ENCODE results near the gene NAV2. TPM values are rescaled to one million over a fixed set of nuclear protein-coding genes. Genes with fewer than 3 reads are reported as not detected.

NAV2 gene
- total RNA-seq, 1 experiment from 2014 or later = 139 TPM

DNA sequence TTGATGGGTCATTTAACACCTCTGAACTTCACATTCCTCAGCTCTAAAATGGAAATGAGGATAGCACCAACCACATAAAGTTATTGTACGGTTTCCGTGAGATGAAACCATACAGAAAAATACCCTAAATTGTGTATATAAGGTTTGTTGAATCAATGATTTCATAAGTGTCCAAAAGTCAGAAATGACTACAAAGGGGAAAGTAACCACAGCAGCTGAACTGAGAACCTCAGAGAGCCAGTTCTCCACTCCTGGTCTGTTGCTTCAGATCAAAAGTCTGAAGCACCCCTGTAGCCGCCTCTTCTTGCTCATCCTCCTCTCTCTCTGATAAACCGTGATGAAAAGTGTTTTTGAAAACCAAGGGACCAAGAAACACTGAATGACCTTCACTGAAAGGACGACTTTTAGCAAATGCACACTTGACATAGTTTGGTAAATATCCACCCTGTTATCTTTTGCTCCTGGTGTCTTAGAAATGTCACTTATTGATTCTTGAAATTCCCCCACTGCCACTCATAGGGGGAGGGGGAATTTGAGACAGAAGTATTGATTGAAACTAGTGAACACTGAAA is 194.5 kb downstream of the NAV2 start:
- intact Hi-C loops (cut with micrococcal nuclease) = loop anchor here (5.0 to 10.0 kb wide), 3 partner anchors 45 to 592 kb away; no protein-coding TSS in a partner anchor
- no peak overlapping the region for H3K4me3 Mint-ChIP-seq (ENCODE audit: unreplicated experiment)
- H3K36me3 Mint-ChIP-seq (ENCODE audit: insufficient read depth, unreplicated experiment) = peaks cover 5% of the 10 kb centered on the region
- no peak overlapping the region for H3K27ac Mint-ChIP-seq (ENCODE audit: low read depth, unreplicated experiment)
- no peak for DNase-seq (ENCODE audit: unreplicated experiment)
- BruUV-seq (replicated peaks) = no TSS peak
- TF ChIP-seq, protein P1, sequence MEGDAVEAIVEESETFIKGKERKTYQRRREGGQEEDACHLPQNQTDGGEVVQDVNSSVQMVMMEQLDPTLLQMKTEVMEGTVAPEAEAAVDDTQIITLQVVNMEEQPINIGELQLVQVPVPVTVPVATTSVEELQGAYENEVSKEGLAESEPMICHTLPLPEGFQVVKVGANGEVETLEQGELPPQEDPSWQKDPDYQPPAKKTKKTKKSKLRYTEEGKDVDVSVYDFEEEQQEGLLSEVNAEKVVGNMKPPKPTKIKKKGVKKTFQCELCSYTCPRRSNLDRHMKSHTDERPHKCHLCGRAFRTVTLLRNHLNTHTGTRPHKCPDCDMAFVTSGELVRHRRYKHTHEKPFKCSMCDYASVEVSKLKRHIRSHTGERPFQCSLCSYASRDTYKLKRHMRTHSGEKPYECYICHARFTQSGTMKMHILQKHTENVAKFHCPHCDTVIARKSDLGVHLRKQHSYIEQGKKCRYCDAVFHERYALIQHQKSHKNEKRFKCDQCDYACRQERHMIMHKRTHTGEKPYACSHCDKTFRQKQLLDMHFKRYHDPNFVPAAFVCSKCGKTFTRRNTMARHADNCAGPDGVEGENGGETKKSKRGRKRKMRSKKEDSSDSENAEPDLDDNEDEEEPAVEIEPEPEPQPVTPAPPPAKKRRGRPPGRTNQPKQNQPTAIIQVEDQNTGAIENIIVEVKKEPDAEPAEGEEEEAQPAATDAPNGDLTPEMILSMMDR (IDR thresholded peaks at IDR 0.05; ENCODE audit: unreplicated experiment) = no peak
- H3K9me3 Mint-ChIP-seq (ENCODE audit: unreplicated experiment) = no peaks in the 10 kb centered on the region
- no peaks in the 10 kb centered on the region for H3K4me1 Mint-ChIP-seq (ENCODE audit: insufficient read depth, unreplicated experiment)
- CTCF ChIA-PET = interaction anchor here (0.7 to 10.2 kb wide), 20 partner anchors 8 to 836 kb away, joined by 3 to 322 read pairs (median 6); no protein-coding TSS in a partner anchor
- no peaks in the 10 kb centered on the region for H3K27me3 Mint-ChIP-seq (ENCODE audit: insufficient read depth, unreplicated experiment)
- POLR2A ChIA-PET = interaction anchor here (1.3 kb wide), 1 partner anchor 205 kb away, joined by 3 read pairs; no protein-coding TSS in a partner anchor

DNA sequence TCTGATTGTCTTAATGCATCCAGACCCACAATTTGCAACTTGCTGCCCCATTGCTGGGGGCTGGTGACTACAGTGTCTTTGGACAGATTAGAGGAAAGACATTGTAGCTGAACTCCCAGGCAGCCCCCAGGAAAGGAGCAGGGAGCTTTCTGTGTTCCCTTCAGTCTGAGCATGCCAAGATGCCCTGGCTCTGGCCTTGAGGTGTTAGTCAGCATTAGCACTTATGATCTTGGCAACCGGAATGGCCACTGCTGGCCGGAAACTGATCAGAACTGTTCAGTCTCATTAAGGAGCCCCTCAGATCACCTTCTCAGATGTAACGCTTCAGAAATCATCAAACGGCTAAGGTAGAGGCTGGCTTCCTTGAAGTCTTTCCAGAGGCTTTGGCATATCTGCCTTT is 195.2 kb downstream of the NAV2 start:
- H3K4me1 Mint-ChIP-seq (ENCODE audit: insufficient read depth, unreplicated experiment) = no peaks in the 10 kb centered on the region
- TF ChIP-seq, protein P1 (IDR thresholded peaks at IDR 0.05; ENCODE audit: unreplicated experiment) = no peak
- H3K27me3 Mint-ChIP-seq (ENCODE audit: insufficient read depth, unreplicated experiment) = no peaks in the 10 kb centered on the region
- ChIA-PET CTCF (interaction anchor here (0.7 to 7.9 kb wide), 5 partner anchors 165 to 345 kb away, joined by 3 to 84 read pairs (median 4); no protein-coding TSS in a partner anchor), POLR2A (no interaction called here)
- H3K36me3 Mint-ChIP-seq (ENCODE audit: insufficient read depth, unreplicated experiment) = peaks cover 5% of the 10 kb centered on the region
- H3K27ac Mint-ChIP-seq (ENCODE audit: low read depth, unreplicated experiment) = no peak overlapping the region
- BruUV-seq (replicated peaks) = no TSS peak
- H3K9me3 Mint-ChIP-seq (ENCODE audit: unreplicated experiment) = no peaks in the 10 kb centered on the region
- intact Hi-C loops (cut with micrococcal nuclease) = loop anchor here (5.0 to 10.0 kb wide), 3 partner anchors 44 to 593 kb away; no protein-coding TSS in a partner anchor
- H3K4me3 Mint-ChIP-seq (ENCODE audit: unreplicated experiment) = no peak overlapping the region
- no peak for DNase-seq (ENCODE audit: unreplicated experiment)

DNA sequence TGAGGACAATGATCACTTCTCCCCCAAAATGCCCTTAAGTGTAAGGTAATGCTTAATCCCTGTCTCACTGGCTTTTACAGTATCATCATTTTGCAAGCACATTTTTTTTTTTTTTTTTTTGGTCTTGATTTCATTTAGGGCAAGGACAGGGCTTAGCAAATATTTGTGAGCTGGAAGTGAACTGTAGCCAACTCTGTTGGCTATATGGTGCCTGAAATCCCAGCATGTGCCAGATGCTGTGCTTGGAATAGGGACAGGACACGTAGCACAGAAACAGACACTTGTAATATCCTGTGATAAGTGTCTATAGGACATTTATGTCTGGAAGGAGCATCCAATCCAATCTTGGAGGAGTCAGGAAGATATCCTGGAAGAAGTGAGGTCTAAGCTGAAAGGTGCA is 198.3 kb downstream of the NAV2 start:
- DNase-seq (ENCODE audit: unreplicated experiment) = no peak
- Mint-ChIP-seq H3K4me1 (ENCODE audit: insufficient read depth, unreplicated experiment) (no peaks in the 10 kb centered on the region), H3K4me3 (ENCODE audit: unreplicated experiment) (no peak overlapping the region), H3K27me3 (ENCODE audit: insufficient read depth, unreplicated experiment) (no peaks in the 10 kb centered on the region), H3K36me3 (ENCODE audit: insufficient read depth, unreplicated experiment) (peaks cover 5% of the 10 kb centered on the region), H3K9me3 (ENCODE audit: unreplicated experiment) (no peaks in the 10 kb centered on the region), H3K27ac (ENCODE audit: low read depth, unreplicated experiment) (no peak overlapping the region)
- ChIA-PET CTCF (interaction anchor here (0.7 to 2.5 kb wide), 8 partner anchors 12 to 853 kb away, joined by 3 to 18 read pairs (median 4); no protein-coding TSS in a partner anchor), POLR2A (no interaction called here)
- no TSS peak for BruUV-seq (replicated peaks)
- intact Hi-C loops (cut with micrococcal nuclease) = no loop called here
- TF ChIP-seq, protein P1 (IDR thresholded peaks at IDR 0.05; ENCODE audit: unreplicated experiment) = no peak

DNA sequence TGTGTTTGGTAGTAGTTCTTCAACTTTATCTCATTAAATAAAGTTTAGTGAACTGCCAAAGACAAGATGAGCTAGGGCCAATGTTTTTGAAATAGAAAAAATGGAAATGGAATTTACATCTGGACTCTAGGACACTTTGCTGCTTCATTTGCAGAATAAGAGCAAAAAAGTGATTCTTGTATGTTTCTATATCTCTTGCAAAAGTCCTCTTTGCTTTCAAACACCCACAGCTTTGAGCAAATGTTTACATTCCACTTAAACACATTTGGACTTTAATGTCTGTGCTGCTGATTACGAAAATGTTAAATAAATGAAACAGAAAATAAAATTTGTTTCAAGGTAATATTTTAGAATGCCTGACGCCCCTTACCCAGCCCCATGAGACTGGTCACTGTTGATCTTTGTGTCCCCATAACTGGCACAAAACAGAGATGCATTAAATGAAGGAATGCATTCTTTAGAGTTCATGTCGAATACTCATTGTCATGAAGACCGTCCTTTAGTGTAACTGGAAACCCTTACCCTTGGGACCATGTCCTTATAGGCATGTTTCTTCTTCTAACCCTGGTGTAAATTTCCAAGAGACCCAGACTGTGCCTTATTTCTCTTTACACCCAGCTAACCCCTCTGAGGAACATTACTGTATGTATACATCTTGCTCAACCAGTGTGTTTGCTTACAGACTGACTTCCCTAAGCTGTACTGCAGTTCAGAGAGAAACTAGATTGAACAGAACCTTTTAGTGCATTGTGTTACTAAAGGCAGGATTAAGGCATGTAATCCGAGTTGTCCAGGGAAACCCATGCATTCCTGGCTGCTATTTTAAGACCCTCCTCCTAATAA is 199.7 kb downstream of the NAV2 start:
- intact Hi-C loops (cut with micrococcal nuclease) = no loop called here
- TF ChIP-seq, protein P1 (IDR thresholded peaks at IDR 0.05; ENCODE audit: unreplicated experiment) = no peak
- Mint-ChIP-seq H3K36me3 (ENCODE audit: insufficient read depth, unreplicated experiment) (no peaks in the 10 kb centered on the region), H3K9me3 (ENCODE audit: unreplicated experiment) (no peaks in the 10 kb centered on the region), H3K27me3 (ENCODE audit: insufficient read depth, unreplicated experiment) (no peaks in the 10 kb centered on the region), H3K4me3 (ENCODE audit: unreplicated experiment) (no peak overlapping the region), H3K4me1 (ENCODE audit: insufficient read depth, unreplicated experiment) (peaks cover under 1% of the 10 kb centered on the region), H3K27ac (ENCODE audit: low read depth, unreplicated experiment) (no peak overlapping the region)
- BruUV-seq (replicated peaks) = no TSS peak
- POLR2A ChIA-PET = interaction anchor here (0.6 kb wide), 1 partner anchor 226 kb away, joined by 3 read pairs; no protein-coding TSS in a partner anchor
- no peak for DNase-seq (ENCODE audit: unreplicated experiment)
- CTCF ChIA-PET = interaction anchor here (0.6 to 5.0 kb wide), 11 partner anchors 8 to 1985 kb away, joined by 3 to 39 read pairs (median 3); no protein-coding TSS in a partner anchor
